ENCODE measurements around the gene ADAMTS12. TPM values are rescaled to one million over a fixed set of nuclear protein-coding genes. Genes with fewer than 3 reads are reported as not detected.

Gene ADAMTS12
- total RNA-seq, 1 experiment from 2014 or later: 0.18 TPM

GRCh38 chr5:33527696-33528095 lies 364.1 kb downstream of the ADAMTS12 start:
- no peak for TF ChIP-seq CTCF (conservative IDR thresholded peaks at IDR 0.05; ENCODE audit: low read depth, low read length)
- no peak for TF ChIP-seq EZH2 (IDR thresholded peaks at IDR 0.05; ENCODE audit: low read length, unreplicated experiment)
- no peak for TF ChIP-seq EZH2phosphoT487 (IDR thresholded peaks at IDR 0.05; ENCODE audit: borderline replicate concordance, low read length)
- Histone ChIP-seq H3K4me3 (ENCODE audit: low read length) (no peak overlapping the region), H3K9me3 (ENCODE audit: low read length) (no peaks in the 10 kb centered on the region), H3K27ac (ENCODE audit: low read length) (no peak overlapping the region), H3K9ac (ENCODE audit: low read length) (no peak overlapping the region), H4K20me1 (ENCODE audit: low read length) (no peaks in the 10 kb centered on the region), H3K36me3 (ENCODE audit: low read depth, low read length) (no peaks in the 10 kb centered on the region), H3K9me2 (replicated peaks; ENCODE audit: low read length) (no peaks in the 10 kb centered on the region), H3K79me2 (ENCODE audit: low read length) (no peaks in the 10 kb centered on the region), H3K27me3 (ENCODE audit: low read length) (no peaks in the 10 kb centered on the region), H3F3A (ENCODE audit: low read length, unreplicated experiment) (no peaks in the 10 kb centered on the region), H3K4me2 (ENCODE audit: low read length) (no peak overlapping the region), H2AFZ (ENCODE audit: low read length) (no peak overlapping the region), H3K4me1 (ENCODE audit: insufficient read depth, low read length) (no peaks in the 10 kb centered on the region)
- no peak for ATAC-seq
- DNase-seq: no peak
- ChIA-PET POLR2A (ENCODE audit: unreplicated experiment) (no interaction called here), CTCF (no interaction called here)
- intact Hi-C loops (cut with micrococcal nuclease): no loop called here
- BruUV-seq (replicated peaks): no TSS peak

GRCh38 chr5:33526755-33527154 lies 365.0 kb downstream of the ADAMTS12 start:
- no peak overlapping the region for H3K27ac ChIP-seq (ENCODE audit: low read length)
- H3K4me2 ChIP-seq (ENCODE audit: low read length): no peak overlapping the region
- BruUV-seq (replicated peaks): no TSS peak
- no peak for ATAC-seq
- ChIA-PET POLR2A (ENCODE audit: unreplicated experiment) (no interaction called here), CTCF (no interaction called here)
- H3F3A ChIP-seq (ENCODE audit: low read length, unreplicated experiment): no peaks in the 10 kb centered on the region
- no peak for DNase-seq
- H3K9me2 ChIP-seq (replicated peaks; ENCODE audit: low read length): no peaks in the 10 kb centered on the region
- H4K20me1 ChIP-seq (ENCODE audit: low read length): no peaks in the 10 kb centered on the region
- H3K9ac ChIP-seq (ENCODE audit: low read length): no peak overlapping the region
- TF ChIP-seq EZH2phosphoT487 (IDR thresholded peaks at IDR 0.05; ENCODE audit: borderline replicate concordance, low read length) (no peak), CTCF (conservative IDR thresholded peaks at IDR 0.05; ENCODE audit: low read depth, low read length) (no peak)
- no peaks in the 10 kb centered on the region for H3K27me3 ChIP-seq (ENCODE audit: low read length)
- no peaks in the 10 kb centered on the region for H3K36me3 ChIP-seq (ENCODE audit: low read depth, low read length)
- H3K9me3 ChIP-seq (ENCODE audit: low read length): no peaks in the 10 kb centered on the region
- intact Hi-C loops (cut with micrococcal nuclease): no loop called here
- H3K4me1 ChIP-seq (ENCODE audit: insufficient read depth, low read length): no peaks in the 10 kb centered on the region
- H3K4me3 ChIP-seq (ENCODE audit: low read length): no peak overlapping the region
- H2AFZ ChIP-seq (ENCODE audit: low read length): no peak overlapping the region
- H3K79me2 ChIP-seq (ENCODE audit: low read length): no peaks in the 10 kb centered on the region

- H3K9me2 ChIP-seq (replicated peaks; ENCODE audit: low read length): no peaks in the 10 kb centered on the region
- no peak overlapping the region for H3K4me3 ChIP-seq (ENCODE audit: low read length)
- no peaks in the 10 kb centered on the region for H3K79me2 ChIP-seq (ENCODE audit: low read length)
- H3K4me2 ChIP-seq (ENCODE audit: low read length): no peak overlapping the region
- TF ChIP-seq EZH2phosphoT487 (IDR thresholded peaks at IDR 0.05; ENCODE audit: borderline replicate concordance, low read length): no peak
- TF ChIP-seq EZH2 (IDR thresholded peaks at IDR 0.05; ENCODE audit: low read length, unreplicated experiment): no peak
- TF ChIP-seq CTCF (conservative IDR thresholded peaks at IDR 0.05; ENCODE audit: low read depth, low read length): no peak
- no peak overlapping the region for H3K27ac ChIP-seq (ENCODE audit: low read length)
- BruUV-seq (replicated peaks): no TSS peak
- H3K9me3 ChIP-seq (ENCODE audit: low read length): no peaks in the 10 kb centered on the region
- no peak for ATAC-seq
- no peaks in the 10 kb centered on the region for H4K20me1 ChIP-seq (ENCODE audit: low read length)
- H2AFZ ChIP-seq (ENCODE audit: low read length): no peak overlapping the region
- H3K36me3 ChIP-seq (ENCODE audit: low read depth, low read length): no peaks in the 10 kb centered on the region
- intact Hi-C loops (cut with micrococcal nuclease): no loop called here
- no peak overlapping the region for H3K9ac ChIP-seq (ENCODE audit: low read length)
- H3F3A ChIP-seq (ENCODE audit: low read length, unreplicated experiment): no peaks in the 10 kb centered on the region
- CTCF ChIA-PET: no interaction called here
- DNase-seq: no peak
- POLR2A ChIA-PET (ENCODE audit: unreplicated experiment): no interaction called here
- no peaks in the 10 kb centered on the region for H3K4me1 ChIP-seq (ENCODE audit: insufficient read depth, low read length)
- H3K27me3 ChIP-seq (ENCODE audit: low read length): no peaks in the 10 kb centered on the region
These were observed 367.3 kb downstream of the ADAMTS12 start for GRCh38 chr5:33524476-33524875.
